Measurements from ENCODE around the gene TGFB1I1.

TGFB1I1 gene

DNA sequence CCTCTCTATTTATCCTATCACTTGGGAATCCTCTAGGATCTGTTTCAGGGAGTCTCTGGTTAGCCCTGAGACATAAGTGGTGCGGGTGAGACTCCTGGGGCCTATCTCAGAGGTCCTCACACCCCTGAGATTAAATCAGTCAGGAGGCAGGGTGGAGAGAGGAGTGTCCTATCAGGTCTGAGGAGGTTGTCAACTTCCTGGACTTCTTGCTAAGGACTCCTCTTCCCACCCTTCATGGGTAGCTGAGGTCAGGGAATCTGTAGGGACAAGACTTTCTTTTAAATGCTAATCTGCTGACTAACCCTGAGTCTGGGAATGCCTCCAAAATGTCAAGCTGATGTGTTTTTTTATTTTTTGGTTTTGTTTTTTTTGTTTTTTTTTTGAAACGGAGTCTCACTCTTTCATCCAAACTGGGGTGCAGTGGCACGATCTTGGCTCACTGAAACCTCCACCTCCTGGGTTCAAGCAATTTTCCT is 19.3 kb upstream of the TGFB1I1 start:
- DNase-seq (ENCODE audit: low read depth in 2 of 2): no peak

DNA sequence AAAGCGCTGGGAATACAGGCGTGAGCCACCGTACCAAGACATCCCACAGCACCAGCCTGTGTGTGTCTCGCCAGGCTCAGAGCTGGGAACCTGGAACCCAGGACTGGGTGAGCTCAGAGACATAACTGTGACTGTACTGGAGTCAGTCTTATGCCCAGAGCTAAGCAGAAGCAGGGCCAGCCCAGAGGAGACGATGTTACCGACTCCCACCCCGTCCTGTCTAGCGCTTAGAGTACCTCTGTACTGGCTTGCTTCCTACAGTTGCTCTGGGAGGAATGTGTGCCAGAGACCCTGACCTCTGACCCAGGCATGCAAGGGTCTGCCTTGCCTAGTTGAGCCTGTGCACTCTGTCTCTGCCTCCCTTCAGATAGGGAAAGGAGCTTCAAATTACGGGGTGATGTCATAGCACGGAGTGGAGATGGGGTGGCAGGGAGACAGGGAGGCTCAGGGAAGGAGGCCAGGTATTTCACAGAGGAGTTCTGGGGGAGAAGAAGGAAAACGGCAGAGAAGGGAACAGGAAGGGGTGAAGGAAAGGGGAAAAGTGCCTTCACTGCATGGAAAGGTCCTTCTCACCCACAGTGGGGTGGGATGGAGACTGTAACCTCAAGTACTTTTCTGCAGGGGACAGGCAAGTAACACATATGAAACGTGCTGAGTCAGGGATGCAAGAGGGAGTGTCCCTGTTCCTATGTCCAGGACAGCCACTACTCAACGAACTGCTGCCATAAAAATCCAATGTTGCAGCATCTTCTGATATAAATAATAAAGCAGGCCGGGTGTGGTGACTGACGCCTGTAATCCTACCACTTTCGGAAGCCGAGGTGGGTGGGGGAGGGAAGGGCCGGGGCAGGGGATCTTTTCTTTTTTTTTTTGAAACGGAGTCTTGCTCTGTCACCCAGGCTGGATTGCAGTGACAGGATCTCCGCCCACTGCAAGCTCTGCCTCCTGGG is 18.4 kb upstream of the TGFB1I1 start:
- DNase-seq (ENCODE audit: low read depth in 2 of 2): no peak

DNA sequence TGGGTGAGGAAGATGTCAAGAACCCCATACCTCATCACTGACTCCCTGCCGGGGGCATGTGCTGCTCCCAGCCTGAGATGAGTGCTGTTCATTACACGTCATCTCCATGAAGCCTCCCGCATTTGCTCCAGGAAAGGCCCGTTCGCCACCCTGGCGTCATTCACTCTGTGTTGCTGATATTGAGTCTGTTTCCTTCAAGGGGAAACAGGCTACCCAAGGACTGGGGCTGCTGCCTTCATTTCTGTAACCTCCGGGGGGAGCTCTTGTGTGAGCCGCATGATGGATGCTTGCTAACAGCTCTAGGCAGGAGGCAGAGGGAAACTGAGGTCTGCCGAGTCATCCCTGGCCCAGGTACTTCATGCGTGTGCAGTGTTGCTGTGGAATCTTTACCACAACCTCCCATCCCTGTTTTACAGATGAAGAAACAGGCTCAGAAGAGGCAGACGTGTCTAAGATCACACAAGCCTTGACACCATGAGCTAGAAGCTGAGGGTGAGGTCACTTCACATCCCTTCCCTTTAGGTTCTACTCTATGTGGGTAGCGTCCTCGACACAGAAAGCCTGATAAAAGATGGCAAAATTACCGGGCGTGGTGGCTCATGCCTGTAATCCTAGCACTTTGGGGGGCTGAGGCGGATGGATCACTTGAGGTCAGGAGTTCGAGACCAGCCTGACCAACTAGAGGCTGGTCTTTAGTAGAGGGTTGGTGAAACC is 16.2 kb upstream of the TGFB1I1 start:
- DNase-seq (ENCODE audit: low read depth in 2 of 2): no peak

DNA sequence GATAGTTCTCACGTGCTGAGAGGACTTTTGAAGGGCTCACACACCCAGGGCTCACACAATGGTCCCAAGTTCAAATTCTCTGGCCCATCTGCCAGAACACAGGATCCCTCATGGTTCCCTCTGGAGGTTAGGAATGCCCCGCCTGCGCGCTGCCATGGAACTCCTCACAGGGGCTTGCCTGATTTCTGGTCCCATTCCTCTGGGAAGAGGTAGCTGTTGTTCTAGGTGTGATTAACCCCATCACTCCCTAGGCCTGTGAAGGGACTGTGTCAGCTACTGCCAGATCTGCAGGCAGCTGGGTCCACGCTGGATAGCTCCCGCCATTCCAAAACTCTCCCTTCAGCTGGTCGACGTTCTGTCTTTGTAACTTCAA is 15.0 kb upstream of the TGFB1I1 start:
- DNase-seq (ENCODE audit: low read depth in 2 of 2): no peak

DNA sequence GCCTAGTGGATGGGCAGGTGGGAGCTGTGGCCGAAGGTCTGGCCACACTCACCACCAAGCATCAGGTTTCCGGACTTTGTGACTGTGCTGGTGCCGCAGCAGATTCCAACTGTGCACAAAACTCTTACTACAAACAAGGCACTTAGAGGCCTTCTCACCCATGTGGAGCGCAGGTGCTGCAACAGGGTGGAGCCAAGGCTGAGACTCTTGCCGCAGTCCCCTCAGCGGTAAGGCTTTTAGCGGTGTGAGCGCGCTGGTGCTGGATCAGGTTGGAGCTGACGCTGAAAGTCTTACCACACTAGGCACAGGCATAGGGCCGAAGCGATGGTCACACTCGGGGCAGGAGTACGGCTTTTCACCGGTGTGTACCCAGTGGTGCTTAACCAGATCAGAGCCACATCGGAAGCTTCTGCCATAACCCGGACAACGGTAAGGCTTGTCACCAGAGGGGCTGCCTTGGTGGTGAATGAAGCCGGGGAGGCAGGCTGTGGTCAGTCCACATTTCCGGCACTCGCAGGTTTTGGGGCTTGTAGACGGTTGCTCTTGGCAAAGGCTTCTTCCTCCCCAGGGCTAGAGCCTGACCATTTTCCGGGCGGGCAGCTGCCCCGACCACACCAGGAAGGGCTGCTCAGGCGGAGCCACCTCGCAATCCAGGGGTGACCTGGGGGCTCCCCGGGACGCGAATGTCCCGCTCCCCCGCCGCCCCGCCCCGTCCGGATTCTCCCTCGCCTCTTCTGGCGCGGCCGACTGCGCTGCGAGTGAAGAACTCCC is 13.7 kb upstream of the TGFB1I1 start:
- DNase-seq (ENCODE audit: low read depth in 2 of 2): peak in 1 of 2 donors; percentile 32

DNA sequence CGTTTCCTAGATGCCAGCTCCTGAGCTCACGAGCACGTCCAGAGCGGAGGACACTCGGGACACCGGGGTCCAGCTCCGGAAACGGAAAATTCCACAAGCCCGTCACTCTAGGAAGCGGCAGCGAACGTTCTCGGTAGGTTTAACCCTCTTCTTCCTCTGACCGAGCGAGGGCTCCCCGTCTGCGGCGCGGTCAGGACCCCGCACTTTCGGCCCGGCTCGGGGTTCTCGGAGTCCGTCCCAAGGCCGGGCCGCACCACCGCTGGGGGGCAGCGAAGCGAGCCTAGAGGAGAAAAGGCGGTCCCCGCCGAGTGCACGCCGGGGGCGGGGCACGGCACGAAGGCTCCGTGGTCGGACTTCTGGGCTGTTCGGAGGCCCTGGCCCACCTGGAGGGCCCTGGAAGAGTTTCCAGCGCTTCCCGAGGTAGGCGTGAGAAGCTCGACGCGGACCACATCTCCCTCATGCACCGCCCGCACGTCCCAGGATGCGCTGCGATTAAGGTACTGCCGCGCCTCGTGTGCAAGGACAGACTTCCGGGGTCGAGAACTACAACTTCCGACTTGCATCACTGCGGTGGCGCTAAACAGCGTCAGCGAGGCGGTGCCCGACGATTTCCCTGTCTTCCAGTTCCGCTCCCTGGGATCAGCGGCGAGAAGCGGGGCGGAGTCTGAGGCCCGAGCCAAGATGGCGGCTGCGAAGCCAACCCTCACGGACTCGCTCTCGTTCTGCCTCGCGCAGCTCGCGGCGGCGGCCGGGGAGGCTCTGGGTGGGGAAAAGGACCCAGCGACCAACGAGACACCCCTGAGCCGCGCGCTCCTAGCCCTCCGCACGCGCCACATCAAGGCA is 12.9 kb upstream of the TGFB1I1 start, which contains the start of gene ARMC5:
ARMC5 (plus strand) TSS at position 658 of the 843 bp plus-strand sequence; CDS start at position 682, 24 bp downstream.
- DNase-seq (ENCODE audit: low read depth in 2 of 2): peak; percentile 92 to 96

DNA sequence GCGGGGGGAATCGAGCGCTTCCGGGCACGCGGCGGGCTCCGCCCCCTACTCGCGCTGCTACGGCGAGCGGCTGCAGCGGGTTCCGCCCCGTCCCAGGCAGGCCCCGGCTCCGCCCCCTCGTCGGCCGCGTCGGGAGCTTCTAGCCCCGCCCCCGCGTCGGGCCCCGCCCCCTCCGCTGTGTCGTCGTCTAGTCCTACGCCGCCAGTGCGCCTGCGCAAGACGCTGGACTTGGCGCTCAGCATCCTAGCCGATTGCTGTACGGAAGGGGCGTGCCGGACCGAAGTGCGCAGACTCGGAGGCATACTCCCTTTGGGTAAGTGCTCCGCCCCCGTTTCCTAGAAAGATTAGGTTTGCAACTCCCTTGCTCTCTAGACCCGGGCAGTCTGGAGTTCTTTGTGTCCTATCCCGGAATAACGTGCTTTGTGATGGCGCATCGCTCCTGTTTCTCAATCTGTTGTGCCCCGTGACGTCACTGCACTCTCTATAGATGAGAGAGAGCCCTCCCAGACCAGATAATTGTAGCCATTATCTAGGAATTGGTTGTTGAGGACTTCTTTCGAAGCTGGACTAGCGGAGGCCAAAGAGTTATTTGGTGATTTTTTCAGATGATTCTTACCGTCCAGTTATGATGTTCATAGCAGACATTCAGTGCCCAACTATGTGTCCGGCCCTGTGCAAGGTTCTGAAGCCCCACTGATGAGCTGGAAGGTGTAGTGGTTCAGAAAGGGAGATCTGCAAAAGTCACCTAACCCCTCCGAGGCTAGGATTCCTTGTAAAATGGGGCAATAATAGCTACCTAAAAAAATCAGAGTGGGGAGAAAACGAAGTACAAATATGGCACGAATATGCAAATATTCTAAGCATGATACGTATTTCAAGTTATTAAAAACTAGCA is 12.0 kb upstream of the TGFB1I1 start:
- DNase-seq (ENCODE audit: low read depth in 2 of 2): peak; percentile 100

DNA sequence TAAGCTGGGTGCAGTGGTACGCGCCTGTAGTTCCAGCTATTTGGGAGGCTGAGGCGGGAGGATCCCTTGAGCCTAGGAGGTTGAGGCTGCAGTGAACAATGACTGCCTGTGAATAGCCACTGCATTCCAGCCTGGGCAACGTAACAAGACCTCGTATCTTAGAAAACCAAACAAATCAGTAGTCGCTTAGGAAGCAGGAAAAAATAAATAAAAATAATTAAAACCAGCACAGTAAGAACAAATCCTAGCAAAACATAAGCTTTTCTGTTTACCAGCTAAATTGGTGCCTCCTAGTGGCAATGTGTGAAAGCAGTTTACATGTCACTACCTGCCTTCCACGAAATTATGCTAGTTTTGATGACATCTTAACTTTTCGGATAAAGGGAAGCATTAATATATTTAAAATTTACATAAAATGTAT is 11.4 kb upstream of the TGFB1I1 start:
- no peak for DNase-seq (ENCODE audit: low read depth in 2 of 2)

DNA sequence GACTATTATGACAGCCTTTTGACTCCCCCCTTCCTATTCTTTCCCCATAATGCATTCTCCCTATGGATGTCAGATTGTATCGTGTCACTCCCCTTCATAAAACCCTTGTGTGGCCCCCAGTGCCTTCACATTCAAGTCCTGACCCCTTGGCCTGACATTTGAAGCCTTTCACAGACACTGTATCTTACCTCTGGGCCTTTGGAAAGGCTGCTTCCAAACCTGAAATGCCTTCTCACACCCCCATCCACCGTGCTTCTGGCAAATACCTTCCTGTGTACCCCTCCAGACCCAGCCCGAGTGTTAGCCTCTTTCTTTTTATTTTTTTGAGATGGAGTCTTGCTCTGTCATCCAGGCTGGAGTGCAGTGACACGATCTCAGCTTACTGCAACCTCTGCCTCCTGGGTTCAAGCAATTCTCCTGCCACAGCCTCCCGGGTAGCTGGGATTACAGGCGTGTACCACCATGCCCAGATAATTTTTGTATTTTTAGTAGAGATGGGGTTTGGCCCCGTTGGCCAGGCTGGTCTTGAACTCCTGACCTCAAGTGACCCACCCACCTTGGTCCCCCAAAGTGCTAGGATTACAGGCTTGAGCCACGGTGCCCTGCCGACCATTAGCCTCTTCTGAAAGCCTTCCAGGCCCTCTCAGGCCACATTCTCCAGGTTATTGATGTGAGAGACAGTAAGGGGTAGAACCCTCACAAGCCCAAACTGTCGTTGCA is 10.6 kb upstream of the TGFB1I1 start:
- DNase-seq (ENCODE audit: low read depth in 2 of 2): no peak

DNA sequence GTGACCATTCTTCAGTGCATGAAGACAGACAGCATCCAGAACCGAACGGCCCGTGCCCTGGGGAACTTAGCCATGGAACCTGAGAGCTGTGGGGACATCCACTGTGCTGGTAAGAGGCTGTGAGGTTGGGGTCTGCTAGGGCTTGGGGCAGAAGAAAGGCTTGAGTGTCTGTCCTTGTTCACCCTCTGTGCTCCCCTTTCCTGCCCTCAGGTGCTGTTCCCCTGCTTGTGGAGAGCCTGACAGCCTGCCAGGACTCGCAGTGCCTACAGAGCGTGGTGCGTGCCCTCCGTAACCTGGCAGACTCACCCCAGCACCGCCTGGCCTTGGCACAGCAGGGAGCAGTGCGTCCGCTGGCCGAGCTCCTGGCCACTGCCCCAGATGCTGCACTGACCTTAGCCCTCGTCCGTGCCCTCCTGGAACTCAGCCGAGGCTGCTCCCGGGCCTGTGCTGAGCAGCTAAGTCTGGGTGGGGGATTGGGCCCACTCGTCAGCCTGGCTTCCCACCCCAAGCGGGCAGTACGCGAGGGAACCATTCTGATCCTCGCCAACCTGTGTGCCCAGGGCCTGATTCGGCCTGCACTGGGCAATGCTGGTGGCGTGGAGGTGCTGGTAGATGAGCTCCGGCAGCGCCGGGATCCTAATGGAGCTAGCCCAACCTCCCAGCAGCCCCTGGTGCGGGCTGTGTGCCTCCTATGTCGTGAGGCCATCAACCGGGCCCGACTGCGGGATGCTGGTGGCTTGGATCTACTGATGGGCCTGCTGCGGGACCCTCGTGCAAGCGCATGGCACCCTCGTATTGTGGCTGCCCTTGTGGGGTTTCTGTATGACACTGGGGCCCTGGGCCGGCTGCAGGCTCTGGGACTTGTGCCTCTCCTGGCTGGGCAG is 9.8 kb upstream of the TGFB1I1 start:
- no peak for DNase-seq (ENCODE audit: low read depth in 2 of 2)

DNA sequence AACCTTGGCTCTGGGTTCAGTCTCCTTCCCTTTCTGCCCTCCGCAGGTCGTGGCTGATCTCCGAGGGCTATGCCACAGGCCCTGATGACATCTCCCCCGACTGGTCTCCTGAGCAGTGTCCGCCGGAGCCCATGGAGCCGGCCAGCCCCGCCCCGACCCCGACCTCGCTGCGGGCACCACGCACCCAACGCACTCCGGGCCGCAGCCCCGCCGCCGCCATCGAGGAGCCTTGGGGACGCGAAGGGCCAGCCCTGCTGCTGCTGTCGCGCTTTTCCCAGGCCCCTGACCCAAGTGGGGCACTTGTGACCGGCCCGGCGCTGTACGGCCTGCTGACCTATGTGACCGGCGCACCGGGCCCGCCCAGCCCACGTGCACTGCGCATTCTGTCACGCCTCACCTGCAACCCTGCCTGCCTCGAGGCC is 7.6 kb upstream of the TGFB1I1 start:
- no peak for DNase-seq (ENCODE audit: low read depth in 2 of 2)

DNA sequence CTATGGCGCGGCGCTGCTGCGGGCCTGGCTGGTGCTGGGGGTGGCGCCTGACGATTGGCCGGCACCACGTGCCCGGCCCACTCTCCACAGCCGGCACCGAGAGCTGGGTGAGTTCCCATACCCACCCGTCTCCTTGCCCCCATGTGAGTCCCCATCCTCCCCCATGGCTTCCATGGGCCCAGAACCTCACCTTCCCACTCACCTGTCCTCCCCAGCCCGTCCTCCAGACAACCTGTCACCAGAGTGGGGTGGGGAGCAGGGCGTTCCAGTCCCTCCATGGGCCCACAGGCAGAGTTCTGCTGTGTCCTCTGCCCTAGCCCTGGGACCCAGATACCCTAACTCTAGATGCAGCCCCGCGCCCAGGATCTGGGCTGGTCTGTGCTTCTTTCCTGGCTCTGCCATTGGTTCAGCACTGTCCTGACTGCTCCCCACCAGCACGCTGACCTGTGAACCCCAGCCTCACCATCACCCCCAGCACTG is 7.1 kb upstream of the TGFB1I1 start:
- DNase-seq (ENCODE audit: low read depth in 2 of 2): no peak

DNA sequence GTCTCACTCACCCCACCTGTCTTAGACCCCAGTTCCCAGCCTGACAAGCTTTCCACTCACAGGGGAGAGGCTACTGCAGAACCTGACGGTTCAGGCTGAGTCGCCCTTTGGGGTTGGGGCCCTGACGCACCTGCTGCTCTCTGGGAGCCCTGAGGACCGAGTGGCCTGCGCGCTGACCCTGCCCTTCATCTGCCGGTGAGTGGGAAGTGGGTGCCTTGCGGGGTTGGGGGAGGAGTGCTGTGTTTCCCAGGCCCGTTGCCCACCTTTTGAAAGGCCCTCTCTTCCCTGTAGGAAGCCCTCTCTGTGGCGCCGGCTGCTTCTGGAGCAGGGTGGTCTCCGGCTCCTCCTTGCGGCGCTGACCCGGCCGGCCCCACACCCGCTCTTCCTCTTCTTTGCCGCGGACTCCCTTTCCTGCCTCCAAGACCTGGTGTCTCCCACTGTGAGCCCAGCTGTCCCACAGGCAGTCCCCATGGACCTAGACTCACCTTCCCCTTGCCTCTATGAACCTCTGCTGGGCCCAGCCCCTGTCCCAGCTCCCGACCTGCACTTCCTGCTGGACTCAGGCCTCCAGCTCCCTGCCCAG is 6.1 kb upstream of the TGFB1I1 start:
- DNase-seq (ENCODE audit: low read depth in 2 of 2): no peak

DNA sequence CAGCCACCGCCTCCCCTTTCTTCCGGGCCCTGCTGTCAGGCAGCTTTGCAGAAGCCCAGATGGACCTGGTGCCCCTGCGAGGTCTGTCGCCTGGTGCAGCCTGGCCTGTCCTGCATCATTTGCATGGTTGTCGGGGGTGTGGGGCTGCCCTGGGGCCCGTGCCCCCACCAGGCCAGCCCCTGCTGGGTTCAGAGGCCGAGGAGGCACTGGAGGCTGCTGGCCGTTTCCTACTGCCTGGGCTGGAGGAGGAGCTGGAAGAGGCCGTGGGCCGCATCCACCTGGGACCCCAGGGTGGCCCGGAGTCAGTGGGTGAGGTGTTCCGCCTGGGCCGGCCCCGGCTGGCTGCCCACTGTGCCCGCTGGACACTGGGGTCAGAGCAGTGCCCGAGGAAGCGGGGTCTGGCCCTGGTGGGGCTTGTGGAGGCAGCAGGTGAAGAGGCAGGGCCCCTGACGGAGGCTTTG is 5.5 kb upstream of the TGFB1I1 start:
- no peak for DNase-seq (ENCODE audit: low read depth in 2 of 2)

DNA sequence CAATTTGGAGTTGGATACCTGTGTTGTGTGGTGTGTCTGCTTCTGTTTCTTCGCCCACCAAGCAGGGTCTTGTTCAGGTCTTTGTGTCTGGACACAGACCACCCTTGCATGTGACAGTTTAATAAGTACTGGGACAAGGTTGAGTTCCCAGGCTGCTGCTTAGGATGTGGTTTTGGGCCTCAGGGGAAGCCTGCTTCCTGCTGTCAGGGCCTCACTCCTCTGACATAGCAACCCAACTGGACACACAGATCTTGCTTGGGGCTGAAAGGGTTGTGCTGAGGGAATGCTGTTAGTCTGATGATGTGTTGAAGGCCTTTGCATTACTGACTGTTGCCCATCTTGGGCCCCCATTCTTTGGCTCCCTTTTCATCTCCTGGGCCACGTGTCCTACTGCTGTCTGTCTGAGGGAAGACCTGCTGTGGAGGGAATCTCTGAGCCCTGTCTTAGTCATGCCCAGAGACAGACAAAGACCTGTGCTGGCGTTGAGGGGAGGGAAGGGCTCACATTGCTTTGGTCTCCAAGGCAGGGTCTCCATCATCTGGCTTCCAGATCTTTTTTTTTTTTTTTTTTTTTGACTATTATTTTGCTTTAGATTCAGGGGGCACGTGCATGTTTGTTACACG is 4.7 kb upstream of the TGFB1I1 start:
- DNase-seq (ENCODE audit: low read depth in 2 of 2): no peak

DNA sequence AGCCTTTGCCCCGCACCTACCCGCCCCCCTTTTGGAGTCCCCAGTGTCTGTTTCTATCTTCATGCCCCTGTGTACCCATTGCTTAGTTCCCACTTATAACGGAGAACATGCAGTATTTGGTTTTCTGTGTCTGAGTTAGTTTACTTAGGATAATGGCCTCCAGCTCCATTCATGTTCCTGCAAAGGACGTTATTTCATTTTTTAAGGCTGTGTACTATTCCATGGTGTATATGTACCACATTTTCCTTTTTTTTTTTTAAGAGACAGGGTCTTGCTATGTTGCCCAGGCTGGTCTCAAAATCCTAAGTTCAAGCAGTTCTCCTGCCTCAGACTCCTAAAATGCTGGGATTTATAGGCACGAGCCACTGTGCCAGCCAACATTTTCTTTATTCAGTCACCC is 4.1 kb upstream of the TGFB1I1 start:
- DNase-seq (ENCODE audit: low read depth in 2 of 2): no peak

DNA sequence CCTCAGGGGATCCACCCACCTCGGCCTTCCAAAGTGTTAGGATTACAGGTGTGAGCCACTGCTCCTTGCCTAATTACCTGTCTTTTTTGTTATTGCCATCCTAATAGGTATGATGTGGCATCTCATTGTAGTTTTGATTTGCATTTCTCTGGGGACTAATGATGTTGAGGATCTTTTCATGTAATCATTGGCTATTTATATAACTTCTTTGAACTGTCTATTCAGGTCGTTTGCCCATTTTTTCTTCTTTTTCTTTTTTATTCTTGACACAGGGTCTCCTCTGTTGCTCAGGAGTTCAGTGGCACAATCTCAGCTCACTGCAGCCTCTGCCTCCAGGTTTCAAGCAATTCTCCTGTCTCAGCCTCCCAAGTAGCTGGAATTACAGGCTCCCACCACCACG is 1.3 kb upstream of the TGFB1I1 start:
- no peak for DNase-seq (ENCODE audit: low read depth in 2 of 2)

Measured in activated CD8-positive, alpha-beta memory T cell treated with anti-CD3 and anti-CD28 coated beads for 4 hours (primary cell).